GM23248 (cell line): ENCODE results near the gene IRF8.

Experiments used
- EZH2 ChIP-seq: fragments of 200-600 bp; sonication (generic); IDR thresholded peaks from 2 replicates; pipeline ENCODE4 v1.6.1; 2018; ENCODE audit warnings: antibody characterized with exemption, mild to moderate bottlenecking; ENCODE audit not compliant: insufficient read depth, poor library complexity, severe bottlenecking
- EZH2phosphoT487 ChIP-seq: fragments of 200-600 bp; sonication (generic); IDR thresholded peaks from 2 replicates; pipeline ENCODE4 v1.6.1; 2018; ENCODE audit warnings: antibody characterized with exemption, moderate library complexity, mild to moderate bottlenecking, low read depth; ENCODE audit not compliant: insufficient read depth

GRCh38 chr16:85908444-85908843 is 9.5 kb downstream of the IRF8 start:
- TF ChIP-seq EZH2: no peak
- no peak for TF ChIP-seq EZH2phosphoT487
